Measurements from ENCODE around the gene SCAMP2. TPM values are rescaled to one million over a fixed set of nuclear protein-coding genes. Genes with fewer than 3 reads are reported as not detected.

SCAMP2 gene
- total RNA-seq, 1 experiment from 2014 or later: 121 TPM

DNA sequence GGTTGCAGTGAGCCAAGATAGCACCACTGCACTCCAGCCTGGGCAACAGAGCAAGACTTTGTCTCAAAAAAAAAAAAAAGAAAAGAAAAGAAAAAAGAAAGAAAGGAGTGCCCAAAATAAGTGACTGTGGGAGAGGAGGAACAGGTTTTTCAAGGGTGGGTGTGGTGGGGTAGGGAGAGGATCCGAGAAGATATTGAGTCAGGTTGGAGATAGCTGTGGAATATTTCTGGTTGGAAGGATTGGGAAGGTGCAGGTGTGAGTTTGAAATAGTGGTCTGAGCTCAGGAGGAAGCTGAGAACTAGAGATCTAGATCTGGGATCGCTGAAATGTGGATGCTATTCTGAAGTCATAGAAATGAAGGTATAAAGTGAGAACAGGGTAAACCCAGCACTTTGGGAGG, 7.8 kb downstream of the SCAMP2 start:
- Histone ChIP-seq H3K4me3 (ENCODE audit: low read depth in 2 of 2, low read length in 2 of 2) (no peak overlapping the region), H3K4me1 (ENCODE audit: control insufficient read depth, insufficient read depth, low read length) (peaks cover 13% of the 10 kb centered on the region), H3K9me3 (ENCODE audit: control insufficient read depth, insufficient read depth, low read depth, low read length) (no peaks in the 10 kb centered on the region), H3K27ac (ENCODE audit: low read length) (no peak overlapping the region), H3K36me3 (ENCODE audit: control insufficient read depth, insufficient read depth, low read length) (no peaks in the 10 kb centered on the region), H3K27me3 (ENCODE audit: control insufficient read depth, insufficient read depth, low read length) (no peaks in the 10 kb centered on the region)
- no TSS peak for BruUV-seq (replicated peaks)
- CTCF ChIA-PET: interaction anchor here (0.7 kb wide), 1 partner anchor 13 kb away, joined by 6 read pairs; no protein-coding TSS in a partner anchor
- DNase-seq (ENCODE audit: low read depth, low spot score) (no peak), ATAC-seq (no peak)
- POLR2A ChIA-PET: interaction anchor here (0.7 kb wide), 1 partner anchor 8 kb away, joined by 7 read pairs; no protein-coding TSS in a partner anchor
- TF ChIP-seq, protein P1, sequence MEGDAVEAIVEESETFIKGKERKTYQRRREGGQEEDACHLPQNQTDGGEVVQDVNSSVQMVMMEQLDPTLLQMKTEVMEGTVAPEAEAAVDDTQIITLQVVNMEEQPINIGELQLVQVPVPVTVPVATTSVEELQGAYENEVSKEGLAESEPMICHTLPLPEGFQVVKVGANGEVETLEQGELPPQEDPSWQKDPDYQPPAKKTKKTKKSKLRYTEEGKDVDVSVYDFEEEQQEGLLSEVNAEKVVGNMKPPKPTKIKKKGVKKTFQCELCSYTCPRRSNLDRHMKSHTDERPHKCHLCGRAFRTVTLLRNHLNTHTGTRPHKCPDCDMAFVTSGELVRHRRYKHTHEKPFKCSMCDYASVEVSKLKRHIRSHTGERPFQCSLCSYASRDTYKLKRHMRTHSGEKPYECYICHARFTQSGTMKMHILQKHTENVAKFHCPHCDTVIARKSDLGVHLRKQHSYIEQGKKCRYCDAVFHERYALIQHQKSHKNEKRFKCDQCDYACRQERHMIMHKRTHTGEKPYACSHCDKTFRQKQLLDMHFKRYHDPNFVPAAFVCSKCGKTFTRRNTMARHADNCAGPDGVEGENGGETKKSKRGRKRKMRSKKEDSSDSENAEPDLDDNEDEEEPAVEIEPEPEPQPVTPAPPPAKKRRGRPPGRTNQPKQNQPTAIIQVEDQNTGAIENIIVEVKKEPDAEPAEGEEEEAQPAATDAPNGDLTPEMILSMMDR (IDR thresholded peaks at IDR 0.05): no peak
- no peak for TF ChIP-seq POLR2AphosphoS5 (IDR thresholded peaks at IDR 0.05; ENCODE audit: low read depth, low read length)
- no peak for TF ChIP-seq SIN3A (IDR thresholded peaks at IDR 0.05; ENCODE audit: borderline replicate concordance, insufficient read depth, low read depth, low read length)
- TF ChIP-seq TCF7L2 (IDR thresholded peaks at IDR 0.05; ENCODE audit: low read depth, low read length): no peak
- TF ChIP-seq, protein P2, sequence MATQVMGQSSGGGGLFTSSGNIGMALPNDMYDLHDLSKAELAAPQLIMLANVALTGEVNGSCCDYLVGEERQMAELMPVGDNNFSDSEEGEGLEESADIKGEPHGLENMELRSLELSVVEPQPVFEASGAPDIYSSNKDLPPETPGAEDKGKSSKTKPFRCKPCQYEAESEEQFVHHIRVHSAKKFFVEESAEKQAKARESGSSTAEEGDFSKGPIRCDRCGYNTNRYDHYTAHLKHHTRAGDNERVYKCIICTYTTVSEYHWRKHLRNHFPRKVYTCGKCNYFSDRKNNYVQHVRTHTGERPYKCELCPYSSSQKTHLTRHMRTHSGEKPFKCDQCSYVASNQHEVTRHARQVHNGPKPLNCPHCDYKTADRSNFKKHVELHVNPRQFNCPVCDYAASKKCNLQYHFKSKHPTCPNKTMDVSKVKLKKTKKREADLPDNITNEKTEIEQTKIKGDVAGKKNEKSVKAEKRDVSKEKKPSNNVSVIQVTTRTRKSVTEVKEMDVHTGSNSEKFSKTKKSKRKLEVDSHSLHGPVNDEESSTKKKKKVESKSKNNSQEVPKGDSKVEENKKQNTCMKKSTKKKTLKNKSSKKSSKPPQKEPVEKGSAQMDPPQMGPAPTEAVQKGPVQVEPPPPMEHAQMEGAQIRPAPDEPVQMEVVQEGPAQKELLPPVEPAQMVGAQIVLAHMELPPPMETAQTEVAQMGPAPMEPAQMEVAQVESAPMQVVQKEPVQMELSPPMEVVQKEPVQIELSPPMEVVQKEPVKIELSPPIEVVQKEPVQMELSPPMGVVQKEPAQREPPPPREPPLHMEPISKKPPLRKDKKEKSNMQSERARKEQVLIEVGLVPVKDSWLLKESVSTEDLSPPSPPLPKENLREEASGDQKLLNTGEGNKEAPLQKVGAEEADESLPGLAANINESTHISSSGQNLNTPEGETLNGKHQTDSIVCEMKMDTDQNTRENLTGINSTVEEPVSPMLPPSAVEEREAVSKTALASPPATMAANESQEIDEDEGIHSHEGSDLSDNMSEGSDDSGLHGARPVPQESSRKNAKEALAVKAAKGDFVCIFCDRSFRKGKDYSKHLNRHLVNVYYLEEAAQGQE (IDR thresholded peaks at IDR 0.05; ENCODE audit: insufficient read depth in 1 of 2, low read depth in 2 of 2, low read length in 1 of 2): no peak
- in situ Hi-C loops (cut with HindIII; ENCODE audit: low pct_unique_long_range_greater_than_20kb, low sequenced_read_pairs) (no loop called here), intact Hi-C loops (cut with micrococcal nuclease; ENCODE audit: unreplicated experiment) (no loop called here)

DNA sequence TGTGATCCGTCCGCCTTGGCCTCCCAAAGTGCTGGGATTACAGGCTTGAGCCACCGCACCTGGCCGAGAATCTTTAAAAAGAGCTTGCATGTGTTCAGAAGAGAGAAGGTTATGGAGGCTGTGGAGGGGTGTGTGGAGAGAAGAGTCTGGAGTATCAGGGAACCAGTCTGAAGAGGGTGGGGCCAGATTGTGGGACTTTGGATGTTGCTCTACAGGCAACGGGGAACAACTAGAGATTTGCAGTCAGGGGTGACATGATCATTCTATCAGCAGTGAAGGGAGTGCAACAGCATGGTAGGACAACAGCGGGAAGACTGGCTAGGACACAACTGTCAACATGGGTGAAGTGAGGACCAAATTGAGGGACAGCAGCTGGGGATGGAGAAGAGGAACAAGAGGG, 8.9 kb downstream of the SCAMP2 start:
- BruUV-seq (replicated peaks): no TSS peak
- CTCF ChIA-PET: interaction anchor here (0.6 kb wide), 1 partner anchor 38 kb away, joined by 8 read pairs; no protein-coding TSS in a partner anchor

More for the DNA sequence above, 8.9 kb downstream of the SCAMP2 start:
- Histone ChIP-seq H3K27me3 (ENCODE audit: control insufficient read depth, insufficient read depth, low read length) (no peaks in the 10 kb centered on the region), H3K4me3 (ENCODE audit: low read depth in 2 of 2, low read length in 2 of 2) (no peak overlapping the region), H3K9me3 (ENCODE audit: control insufficient read depth, insufficient read depth, low read depth, low read length) (no peaks in the 10 kb centered on the region), H3K36me3 (ENCODE audit: control insufficient read depth, insufficient read depth, low read length) (no peaks in the 10 kb centered on the region), H3K27ac (ENCODE audit: low read length) (no peak overlapping the region), H3K4me1 (ENCODE audit: control insufficient read depth, insufficient read depth, low read length) (peaks cover 9% of the 10 kb centered on the region)
- in situ Hi-C loops (cut with HindIII; ENCODE audit: low pct_unique_long_range_greater_than_20kb, low sequenced_read_pairs) (no loop called here), intact Hi-C loops (cut with micrococcal nuclease; ENCODE audit: unreplicated experiment) (no loop called here)
- TF ChIP-seq, protein P2 (IDR thresholded peaks at IDR 0.05; ENCODE audit: insufficient read depth in 1 of 2, low read depth in 2 of 2, low read length in 1 of 2): no peak
- TF ChIP-seq POLR2AphosphoS5 (IDR thresholded peaks at IDR 0.05; ENCODE audit: low read depth, low read length) (no peak), TCF7L2 (IDR thresholded peaks at IDR 0.05; ENCODE audit: low read depth, low read length) (no peak), SIN3A (IDR thresholded peaks at IDR 0.05; ENCODE audit: borderline replicate concordance, insufficient read depth, low read depth, low read length) (no peak)
- TF ChIP-seq, protein P1 (IDR thresholded peaks at IDR 0.05): no peak
- no peak for DNase-seq (ENCODE audit: low read depth, low spot score)
- ATAC-seq: no peak
- POLR2A ChIA-PET: interaction anchor here (0.5 kb wide), 1 partner anchor 93 kb away, joined by 5 read pairs; no protein-coding TSS in a partner anchor
